HG02763 (cell line): ENCODE data around the gene RNF169.
"Not testable (repeated sequence)": the region's sequence is repeated elsewhere in the genome, so short reads cannot be mapped to it uniquely, and the experiment has no call there.

ENCODE experiments used
- ATAC-seq: cut with Tn5 transposase; IDR thresholded peaks from one replicate; pipeline ENCODE4 v1.9.1; 2021; ENCODE audit warnings: mild to moderate bottlenecking, moderate library complexity; ENCODE audit not compliant: unreplicated experiment

The RNF169 gene

DNA sequence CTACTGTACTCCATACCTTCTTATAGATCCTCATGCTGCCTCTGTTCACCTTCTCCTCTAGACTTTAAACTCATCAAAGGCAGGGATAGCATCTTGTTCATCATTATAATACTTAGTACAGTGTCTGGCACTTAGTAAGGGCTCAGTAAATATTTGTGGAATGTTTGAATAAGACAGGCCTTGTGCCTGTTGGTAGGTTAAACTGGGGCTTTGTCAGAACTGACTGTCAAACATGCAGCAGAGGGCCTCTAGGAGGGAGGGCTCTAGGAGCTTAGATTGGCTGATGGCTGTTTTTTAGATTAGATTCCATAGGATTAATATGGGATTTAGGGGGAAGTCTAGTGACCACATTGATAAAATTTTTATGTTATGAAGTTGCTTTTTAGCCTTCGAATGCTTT, 70.8 kb downstream of the RNF169 start:
- ATAC-seq = no peak

DNA sequence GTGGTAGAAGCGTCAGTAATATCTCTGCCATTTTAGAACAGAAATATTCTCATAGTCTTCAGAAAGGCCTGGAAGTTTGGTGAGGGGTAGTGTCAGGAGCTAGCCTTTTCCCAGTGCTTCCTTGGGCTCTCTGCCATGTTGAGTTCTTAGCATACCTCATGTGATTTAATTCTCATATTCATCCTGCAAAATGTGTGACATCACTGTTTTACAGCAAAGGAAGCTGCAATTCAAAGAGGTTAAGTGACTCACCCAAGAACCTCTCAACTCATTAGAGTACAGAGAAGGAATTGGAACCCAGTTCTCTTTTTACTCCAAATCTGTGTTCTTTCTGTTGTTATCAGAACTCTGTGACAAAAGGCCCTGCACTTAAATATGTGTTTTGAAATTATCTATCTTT, 72.1 kb downstream of the RNF169 start:
- no peak for ATAC-seq

DNA sequence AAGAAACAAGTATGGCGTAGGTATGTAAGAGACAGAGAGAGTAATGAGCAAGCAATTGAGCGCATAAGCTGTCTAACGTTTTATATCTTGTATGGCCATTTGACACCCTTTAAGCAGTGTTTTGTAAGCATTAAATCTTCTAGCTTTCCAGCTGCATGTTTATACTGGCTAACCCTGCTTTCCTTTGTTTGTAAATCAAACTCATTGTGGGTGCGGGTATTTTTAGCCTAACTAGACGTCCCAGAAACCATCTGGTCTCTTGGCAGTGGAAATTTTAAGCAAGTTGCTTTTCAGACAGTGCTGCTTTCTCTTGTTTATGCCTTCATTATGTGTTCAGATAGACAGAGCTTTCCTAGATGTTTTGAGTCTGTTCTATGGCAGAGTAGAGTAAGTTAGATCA, 73.5 kb downstream of the RNF169 start:
- ATAC-seq = no peak

DNA sequence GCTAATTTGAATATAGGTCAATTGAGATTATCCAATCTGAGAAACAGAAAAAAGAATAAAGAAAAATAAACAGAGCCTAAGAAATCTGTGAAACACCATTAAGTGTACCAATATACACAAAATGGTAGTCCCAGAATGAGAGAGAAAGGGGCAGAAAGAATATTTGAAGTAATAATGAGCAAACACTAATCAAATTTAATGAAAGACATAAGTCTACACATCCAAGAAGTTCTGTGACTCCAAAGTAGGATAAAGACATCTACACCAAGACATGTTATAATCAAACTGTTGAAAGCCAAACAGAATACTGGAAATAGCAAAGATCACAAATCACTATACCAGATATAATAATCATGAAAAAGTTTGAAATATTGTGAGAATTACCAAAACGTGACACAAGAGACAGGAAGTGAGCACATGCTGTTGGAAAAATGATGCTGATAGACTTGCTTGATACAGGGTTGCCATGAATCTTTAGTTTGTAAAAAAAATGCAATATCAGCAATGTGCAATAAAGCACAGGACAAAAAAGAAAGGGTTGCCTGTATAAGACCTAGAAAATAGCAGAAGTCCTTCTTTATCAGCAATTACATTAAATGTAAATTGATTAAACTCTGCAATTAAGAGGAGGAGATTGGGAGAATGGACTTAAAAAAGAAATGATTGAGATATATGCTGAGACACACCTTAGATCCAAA, 75.8 kb downstream of the RNF169 start:
- ATAC-seq = no peak

DNA sequence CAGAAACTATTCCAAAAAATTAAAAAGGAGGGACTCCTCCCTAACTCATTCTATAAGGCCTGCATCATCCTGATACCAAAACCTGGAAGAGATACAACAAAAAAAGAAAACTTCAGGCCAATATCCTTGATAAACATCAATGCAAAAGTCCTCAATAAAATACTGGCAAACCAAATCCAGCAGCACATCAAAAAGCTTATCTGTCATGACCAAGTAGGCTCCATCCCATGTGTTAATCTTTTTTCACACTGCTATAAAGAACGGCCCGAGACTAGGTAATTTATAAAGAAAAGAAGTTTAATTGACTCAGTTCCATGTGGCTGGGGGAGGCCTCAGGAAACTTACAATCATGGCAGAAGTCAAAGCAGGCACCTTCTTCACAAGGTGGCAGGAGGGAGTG, 76.9 kb downstream of the RNF169 start:
- ATAC-seq = not testable (repeated sequence)

DNA sequence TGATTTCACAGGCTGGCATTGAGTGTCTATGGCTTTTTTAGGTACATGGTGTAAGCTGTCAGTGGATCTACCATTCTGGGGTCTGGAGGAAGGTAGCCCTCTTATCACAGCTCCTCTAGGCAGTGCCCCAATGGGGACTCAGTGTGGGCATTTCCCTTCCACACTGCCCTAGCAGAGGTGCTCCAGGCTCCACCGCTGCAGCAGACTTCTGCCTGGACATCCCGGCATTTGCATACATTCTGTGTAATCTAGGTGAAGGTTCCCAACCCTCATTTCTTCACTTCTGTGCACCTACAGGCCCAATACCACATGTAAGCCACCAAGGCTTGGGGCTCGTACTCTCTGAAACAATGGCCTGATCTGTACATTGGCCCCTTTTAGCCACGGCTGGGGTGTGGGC, 78.3 kb downstream of the RNF169 start:
- ATAC-seq = no peak

DNA sequence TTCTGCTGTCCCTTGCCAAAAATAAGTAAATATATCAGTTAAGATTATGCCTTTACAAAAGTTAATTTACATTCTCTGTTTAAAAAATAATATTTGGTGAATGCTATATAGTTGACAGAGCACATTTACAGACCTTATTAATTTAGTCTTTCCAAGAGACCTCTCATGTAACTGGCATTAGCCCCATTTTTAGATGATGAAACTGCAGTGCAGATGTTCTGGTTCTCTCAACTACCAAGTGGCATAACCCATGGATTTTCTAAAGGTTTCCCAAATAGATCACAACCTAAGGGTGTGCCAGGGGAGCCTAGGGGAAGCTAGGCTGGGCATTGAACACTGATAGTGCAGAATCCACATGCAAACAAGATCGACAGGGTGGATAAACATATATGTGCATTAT, 88.5 kb downstream of the RNF169 start:
- ATAC-seq = no peak

DNA sequence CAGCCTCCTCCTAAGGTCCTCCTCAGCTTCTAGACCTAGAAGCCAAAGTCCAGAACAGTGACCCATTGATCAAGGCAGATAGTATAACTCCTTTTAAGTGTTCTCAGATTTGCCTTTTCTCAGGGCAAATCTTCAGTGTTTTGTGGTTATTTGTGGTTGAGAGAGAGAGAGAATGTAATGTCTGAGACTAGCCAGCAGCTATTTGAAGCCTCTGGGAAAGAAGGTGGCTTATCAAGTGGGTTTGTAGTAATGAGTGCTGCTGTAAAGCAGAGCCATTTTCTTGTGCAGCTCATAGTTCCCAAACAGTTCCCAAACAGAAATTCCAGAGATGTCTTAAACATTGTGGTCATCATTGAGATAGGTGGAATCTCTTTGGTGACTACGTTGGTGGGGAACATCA, 89.5 kb downstream of the RNF169 start:
- ATAC-seq = no peak

DNA sequence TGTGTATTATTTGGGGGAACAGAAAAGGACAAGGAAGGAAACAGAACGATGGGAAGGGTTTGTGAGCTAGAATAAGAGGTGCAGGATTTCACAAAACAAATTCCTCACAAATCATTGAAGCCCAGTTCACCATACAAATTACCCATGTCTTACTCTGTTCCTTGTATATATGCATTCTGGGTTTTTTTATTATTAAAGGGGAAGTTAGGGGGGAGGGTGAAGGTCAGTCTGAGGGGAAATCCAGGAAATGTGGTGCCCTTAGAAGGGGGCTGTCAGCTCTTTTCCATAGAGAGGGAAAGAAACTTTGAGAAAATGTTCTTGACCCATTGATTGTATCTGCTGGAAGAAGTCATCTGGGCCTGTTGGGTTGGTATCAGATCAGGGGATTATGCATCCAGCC, 90.8 kb downstream of the RNF169 start:
- no peak for ATAC-seq

DNA sequence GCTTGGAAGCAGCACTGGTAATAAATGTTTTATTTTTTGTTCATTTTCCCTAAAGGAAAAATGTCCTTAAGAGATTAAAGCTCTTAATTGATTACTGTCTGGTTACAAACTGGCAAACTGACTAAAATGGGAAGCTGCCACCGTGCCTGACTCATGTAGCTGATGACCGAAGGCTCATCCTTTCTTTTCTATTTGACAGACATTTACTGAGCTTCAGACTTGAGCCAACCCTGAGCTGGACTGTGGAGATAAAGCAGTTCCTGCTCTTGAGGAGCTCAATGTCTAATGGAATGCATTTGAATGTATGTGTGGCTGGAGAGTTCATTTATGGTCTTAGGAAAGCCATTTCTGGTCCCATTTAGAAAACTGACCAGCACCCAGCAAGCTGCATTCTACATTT, 91.3 kb downstream of the RNF169 start:
- no peak for ATAC-seq

DNA sequence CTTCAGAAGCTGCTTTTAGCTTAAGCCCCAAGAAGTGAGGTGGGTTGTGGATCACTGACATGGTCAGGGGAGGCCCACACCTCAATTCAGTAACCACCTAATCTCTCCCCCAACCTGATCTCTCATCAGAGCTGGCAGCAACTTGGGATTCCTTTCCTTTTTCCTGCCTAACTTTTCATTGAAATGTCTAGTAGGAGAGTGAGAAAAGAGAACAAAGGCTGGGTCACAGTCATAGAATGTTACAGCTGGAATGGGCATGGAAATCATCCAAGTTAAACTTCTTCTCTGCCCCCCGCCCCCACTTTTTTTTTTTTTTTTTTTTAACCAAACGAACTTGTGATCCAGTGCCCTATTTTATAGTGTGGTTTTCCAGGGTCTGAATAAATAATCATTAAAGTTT, 91.8 kb downstream of the RNF169 start:
- no peak for ATAC-seq

DNA sequence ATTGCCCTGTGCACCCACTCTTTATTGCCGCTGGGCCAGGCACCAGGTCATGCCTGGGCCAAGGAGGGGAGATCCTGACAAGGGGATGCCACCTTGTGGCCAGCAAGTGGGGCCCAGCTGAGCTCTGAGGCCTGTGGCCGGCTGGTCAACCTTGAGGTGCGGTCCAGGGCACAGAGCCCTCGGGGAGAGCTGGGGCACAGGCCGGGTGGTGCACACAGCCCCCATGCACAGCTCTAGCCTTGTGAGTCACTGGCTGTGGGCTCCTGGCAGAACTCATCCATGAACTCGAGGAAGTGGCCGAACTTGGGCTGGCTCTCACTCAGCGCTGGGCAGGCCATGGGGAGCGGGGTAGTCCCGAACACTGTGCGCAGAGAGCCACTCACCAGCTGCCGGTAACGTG, 94.3 kb downstream of the RNF169 start:
- ATAC-seq = no peak

DNA sequence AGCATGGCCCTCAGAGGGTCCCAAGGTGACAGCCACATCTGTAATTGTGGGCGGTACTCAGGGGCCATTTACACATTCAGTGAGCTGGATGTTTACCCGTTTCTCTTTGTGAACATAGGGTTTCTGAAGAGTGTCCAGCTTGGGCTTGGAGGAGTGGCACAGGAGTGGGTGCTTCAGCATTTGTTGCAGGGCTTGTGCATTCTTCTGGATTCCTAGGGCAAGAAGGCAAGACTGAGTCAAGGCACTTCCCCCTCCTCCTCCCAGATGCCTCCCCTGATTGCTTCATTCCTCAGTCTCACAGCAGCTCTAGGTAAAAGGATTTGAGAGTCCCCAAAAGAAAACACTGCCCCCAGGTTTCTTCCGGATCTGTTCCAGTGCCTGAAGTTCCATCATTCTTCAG, 95.4 kb downstream of the RNF169 start:
- no peak for ATAC-seq

DNA sequence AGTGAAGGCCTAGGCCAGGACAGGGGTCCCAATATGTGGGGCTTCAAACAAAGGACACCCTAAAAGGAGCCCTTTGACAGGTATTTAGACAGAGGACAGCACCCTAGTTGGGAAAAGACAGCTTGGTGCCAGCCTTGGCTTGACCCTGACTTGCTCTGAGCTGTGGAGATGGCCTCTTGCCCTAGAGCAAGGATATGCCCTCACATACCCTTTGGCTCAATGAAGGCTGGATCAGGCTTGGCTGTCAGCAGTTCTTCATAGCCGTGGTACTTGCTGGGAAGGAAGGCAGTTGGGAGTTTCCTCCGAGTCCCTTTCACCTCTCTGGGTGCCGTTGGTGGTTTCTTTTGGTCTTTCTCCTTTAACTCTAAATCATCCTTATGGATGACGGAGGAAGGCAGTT, 96.2 kb downstream of the RNF169 start:
- no peak for ATAC-seq

DNA sequence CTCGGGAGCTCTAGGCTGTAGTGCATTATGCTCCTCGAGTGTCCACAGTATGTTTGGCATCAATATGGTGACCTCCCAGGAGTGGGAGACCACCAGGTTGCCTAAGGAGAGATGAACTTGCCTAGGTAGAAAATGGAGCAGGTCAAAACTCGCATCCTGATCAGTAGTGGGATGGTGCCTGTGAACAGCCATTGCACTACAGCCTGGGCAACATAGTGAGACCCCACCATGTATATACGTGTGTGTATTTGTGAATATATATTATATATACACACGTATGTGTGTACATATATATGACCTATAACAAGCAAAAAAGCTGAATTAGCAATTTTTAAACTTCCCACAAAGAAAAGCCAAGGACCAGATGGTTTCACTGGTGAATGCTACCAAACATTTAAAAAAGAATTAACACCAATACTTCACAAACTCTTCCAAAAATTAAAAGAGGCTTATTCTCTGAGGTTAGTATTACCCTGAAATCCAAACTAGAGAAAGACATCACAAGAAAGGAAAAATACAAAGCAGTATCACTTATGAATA, 97.4 kb downstream of the RNF169 start:
- ATAC-seq = no peak

DNA sequence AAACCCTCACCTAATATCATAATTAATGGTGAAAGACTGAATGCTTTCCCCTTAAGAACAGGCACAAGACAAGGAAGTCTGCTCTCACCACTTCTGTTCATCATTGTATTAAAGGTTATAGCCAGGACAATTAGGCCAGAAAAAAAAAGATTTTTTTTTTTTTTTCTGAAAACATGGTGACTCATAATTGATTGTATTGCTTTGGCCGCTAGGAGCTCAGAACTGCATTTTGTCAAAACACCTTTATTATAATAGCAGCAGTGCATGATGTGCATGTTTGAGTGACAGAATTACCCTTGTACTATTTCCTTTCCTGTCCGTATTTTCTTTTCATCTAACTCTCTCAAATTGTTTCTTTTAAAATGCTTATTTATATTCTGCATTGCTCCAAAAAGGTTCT, 98.1 kb downstream of the RNF169 start:
- ATAC-seq = no peak

DNA sequence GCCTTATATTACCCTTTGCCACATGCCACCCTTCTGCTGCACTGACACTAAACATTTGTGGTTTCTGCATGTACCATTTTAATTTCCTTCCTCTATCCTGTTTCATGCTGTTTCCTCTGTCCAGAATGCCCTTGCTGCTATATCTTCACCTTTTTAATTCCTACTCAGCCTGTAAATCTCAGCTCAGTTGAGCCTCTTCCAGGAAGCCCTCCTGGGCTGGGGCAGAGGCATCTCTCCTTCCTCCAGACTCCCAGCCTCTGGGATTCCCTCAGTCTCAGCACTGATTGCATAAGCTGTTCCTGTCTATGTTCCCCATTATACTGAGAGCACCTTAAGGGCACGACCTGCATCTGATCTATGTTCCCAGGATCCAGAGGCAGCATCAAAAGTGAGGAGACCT, 98.7 kb downstream of the RNF169 start:
- no peak for ATAC-seq

DNA sequence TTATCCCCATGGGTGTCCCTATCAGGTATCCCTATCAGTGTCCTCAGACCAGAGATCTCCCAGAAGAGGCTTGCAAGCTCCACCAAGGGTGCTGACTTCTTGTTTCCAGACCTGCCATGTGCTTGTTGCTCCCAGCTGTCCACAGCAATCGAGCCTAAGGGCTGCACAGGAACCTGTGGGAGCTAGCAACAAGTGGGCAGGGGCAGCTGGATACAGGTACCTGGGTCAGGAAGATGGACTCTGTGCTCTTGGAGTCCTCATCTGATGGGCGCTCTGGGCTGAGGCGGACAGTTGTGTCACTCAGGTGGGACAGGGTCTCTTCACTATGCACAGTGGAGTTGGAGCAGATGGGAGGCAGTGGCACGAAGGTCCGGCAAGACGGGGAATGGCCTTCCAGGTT, 99.2 kb downstream of the RNF169 start:
- no peak for ATAC-seq

DNA sequence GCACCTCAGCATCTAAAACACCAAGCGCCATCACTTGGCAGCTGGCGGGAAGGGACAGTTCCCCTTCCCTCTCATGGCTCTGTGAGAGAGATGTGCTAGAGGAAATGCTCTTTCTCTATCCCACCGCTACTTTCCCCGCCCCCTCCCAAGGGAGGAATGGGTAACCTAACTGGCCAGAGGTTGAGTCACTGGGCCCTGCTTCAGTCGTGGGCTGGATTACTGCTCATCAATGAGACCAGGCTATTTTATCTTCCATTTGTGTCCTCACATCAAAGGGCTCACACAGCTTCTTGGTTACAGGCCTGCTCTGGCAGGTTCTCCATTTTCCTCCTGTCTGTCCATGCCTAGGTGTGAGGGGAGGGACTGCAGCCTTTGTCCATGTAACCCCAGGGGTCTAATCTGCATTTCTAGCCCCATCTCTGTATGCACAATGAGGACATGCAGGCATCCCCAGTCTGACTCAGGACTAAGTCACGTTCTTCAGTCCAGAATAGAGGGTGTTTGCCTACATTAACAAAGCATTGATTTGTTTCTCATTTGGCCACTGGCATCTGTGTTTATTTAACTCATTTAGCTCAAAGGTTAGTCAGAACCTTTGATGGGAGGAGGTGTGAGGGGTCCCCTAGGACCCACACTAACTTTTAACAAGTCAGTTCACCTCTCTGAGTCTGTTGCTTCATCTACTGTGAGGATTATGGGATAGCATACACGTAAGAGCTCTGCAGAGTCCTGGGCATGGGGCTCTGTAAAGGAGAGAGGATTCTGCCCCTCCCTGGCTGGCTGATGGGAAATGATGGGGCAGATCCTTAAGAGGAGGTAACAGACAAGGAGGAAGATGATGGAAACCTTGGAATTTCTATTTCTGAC, 101.1 kb downstream of the RNF169 start:
- ATAC-seq = no peak

DNA sequence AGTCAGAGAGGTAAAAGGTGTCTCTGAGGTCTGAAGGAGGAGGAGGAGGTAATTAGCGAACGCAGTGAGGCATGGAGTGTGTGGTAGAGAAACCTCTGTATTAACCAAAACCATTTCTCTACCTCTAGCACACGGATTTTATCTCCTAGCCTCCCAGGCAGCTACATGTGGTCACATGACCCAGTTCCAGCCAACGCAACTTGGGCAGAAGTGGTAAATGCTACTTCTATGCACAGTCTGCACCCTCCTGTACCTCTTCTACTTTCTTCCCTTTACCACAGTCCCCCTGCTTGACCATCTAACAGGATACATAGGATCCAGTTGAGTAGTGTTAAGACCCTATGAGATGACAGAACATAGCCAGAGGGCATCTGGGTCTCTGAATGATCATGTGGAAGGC, 104.6 kb downstream of the RNF169 start:
- ATAC-seq = no peak

DNA sequence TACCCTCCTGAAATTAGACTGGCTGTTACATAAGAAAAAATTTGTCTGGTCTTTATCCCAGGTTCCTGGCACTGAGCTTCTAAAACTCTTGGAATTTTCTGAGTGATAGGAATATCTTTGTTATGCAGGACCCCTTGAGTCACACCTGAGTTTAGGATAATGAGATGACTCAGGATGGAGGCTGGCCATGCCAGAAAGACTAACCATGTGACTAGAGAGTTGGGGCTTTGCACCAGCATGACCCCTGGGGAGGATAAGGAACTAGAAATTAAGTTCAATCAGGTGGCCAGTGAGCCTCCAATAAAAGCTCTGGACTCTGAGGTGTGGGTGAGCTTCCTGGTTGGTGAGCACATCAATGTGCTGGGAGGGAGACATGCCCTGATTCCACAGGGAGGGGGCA, 112.1 kb downstream of the RNF169 start:
- no peak for ATAC-seq

DNA sequence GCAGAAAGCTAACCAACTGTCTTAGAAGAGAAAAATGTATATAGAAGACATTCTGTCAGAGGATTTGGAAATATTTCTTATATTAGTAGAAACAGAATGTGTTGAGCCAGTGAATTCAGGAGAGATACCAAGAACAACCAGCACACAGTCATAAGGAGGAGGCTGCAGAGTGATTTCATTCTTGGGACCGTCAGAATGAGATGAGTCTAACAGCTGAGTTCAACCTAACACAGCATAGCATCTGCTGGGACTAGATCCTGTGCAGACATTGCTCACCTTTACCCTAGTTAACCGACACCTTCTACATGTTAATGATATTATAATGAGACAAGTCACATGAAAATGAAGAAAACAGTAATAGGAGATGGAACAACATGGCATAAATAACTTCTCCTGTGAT, 114.8 kb downstream of the RNF169 start:
- ATAC-seq = no peak
